SU-DHL-6 (cell line): ENCODE results near the gene REM2.

Experiments used
- EZH2phosphoT487 ChIP-seq: fragments of 200-600 bp; sonication (generic), shearing (Covaris generic); conservative IDR thresholded peaks from 2 replicates; pipeline ENCODE4 v1.6.1; 2018; ENCODE audit warnings: mild to moderate bottlenecking, antibody characterized with exemption, low read length, moderate library complexity, mixed read lengths
- TF ChIP-seq, protein P1 (sequence below): fragments of 200-600 bp; sonication (generic); IDR thresholded peaks from one replicate; pipeline ENCODE4 v1.5.1; 2017; ENCODE audit warnings: antibody characterized with exemption, mild to moderate bottlenecking, low read length, moderate library complexity; ENCODE audit not compliant: insufficient read depth, poor library complexity, severe bottlenecking

DNA sequence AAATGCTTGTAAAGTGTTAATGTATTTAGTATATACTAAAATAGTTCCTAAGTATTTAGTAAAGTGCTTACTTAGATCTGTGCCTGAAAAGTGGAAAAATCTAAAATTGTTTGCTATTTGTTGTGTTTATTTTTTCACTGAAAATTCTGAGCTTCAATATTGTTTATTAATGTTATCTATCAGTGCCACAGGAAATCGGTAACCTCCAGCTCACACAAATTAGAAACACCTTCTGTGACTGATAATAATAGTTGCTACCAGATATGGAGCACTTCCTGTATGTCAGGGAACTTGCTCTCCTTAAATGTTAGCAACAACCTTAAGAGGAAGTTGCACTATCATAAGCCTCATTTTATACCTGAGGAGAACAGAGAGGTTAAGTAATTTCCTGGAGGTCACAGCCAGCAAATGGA lies 12.2 kb upstream of the REM2 start:
- TF ChIP-seq, protein P1, sequence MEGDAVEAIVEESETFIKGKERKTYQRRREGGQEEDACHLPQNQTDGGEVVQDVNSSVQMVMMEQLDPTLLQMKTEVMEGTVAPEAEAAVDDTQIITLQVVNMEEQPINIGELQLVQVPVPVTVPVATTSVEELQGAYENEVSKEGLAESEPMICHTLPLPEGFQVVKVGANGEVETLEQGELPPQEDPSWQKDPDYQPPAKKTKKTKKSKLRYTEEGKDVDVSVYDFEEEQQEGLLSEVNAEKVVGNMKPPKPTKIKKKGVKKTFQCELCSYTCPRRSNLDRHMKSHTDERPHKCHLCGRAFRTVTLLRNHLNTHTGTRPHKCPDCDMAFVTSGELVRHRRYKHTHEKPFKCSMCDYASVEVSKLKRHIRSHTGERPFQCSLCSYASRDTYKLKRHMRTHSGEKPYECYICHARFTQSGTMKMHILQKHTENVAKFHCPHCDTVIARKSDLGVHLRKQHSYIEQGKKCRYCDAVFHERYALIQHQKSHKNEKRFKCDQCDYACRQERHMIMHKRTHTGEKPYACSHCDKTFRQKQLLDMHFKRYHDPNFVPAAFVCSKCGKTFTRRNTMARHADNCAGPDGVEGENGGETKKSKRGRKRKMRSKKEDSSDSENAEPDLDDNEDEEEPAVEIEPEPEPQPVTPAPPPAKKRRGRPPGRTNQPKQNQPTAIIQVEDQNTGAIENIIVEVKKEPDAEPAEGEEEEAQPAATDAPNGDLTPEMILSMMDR = no peak
- TF ChIP-seq EZH2phosphoT487 = no peak
